HG02884 (cell line): ENCODE results near the gene GIN1.
A peak's percentile ranks its signal among the peaks of the same experiment; 100 is the strongest.
"Not testable (repeated sequence)": the region's sequence is repeated elsewhere in the genome, so short reads cannot be mapped to it uniquely, and the experiment has no call there.

Source experiments
- ATAC-seq: cut with Tn5 transposase; IDR thresholded peaks from one replicate; pipeline ENCODE4 v1.9.1; 2021; ENCODE audit warnings: mild to moderate bottlenecking, moderate library complexity; ENCODE audit not compliant: unreplicated experiment

Gene GIN1

DNA sequence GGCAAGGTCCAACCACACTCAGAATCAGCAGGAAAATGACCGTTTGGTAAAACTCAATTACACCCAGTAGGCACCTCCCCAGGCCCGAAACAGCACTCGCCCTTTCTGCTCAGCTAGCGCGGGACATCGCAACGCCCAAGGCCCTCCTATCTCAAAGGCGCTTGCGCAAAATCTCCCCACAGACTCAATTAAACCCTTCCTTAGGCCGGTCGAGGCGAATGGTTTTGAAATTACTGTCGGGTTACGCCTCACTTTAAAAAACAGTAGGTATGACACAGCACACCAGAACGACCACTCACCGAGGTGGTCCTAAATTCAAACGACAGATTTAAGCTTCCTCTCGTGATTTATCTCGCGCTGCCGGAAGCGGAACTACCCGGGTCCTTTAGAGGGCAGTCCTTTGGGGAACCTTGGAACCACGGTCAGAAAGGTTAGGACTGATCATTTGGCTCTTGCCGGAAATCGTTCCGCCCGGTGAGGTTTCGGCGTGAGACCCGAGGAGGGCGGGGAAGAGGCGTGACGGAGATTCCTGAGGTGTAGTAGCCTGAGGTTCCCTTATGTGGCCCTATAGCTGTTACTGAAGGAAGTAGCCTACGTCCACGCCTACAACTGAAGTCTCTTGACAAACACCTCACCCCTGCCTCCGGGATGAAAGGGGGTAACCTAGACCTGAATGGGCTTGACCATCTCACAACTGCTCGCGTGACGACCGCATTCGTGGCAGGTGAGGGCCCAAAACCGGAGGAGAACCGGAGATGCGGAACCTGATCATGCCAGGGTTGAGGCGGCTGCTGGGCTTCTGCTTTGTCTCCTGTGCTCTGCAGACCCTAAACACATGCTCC, at the start of gene GIN1, which contains the start of gene PPIP5K2:
TSS of gene GIN1 (minus strand) at position 374 of the 842 bp plus-strand sequence. CDS start 11,431 bp downstream, outside the sequence.
TSS of gene PPIP5K2 (plus strand) at position 537 of the 842 bp plus-strand sequence. CDS start 9,289 bp downstream, outside the sequence.
- ATAC-seq = peak; percentile 88

GRCh38 chr5:103166706-103167105, 46.8 kb upstream of the GIN1 start:
- no peak for ATAC-seq

DNA sequence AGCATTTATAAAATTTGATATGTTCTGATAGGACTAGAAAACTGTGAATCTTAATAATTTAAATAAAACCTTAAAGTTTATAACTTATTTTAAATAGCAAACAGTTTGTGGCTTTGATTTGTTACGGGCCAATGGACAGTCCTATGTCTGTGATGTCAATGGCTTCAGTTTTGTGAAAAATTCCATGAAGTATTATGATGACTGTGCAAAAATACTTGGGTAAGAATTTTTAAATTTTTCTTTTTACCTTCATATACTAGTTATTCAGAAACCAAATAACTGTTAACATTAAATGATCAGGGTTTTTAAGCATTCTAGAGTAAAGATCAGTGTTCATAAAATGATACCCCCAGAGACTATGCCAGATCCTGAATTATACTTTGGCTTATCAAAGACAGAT, 31.2 kb upstream of the GIN1 start:
- no peak for ATAC-seq

DNA sequence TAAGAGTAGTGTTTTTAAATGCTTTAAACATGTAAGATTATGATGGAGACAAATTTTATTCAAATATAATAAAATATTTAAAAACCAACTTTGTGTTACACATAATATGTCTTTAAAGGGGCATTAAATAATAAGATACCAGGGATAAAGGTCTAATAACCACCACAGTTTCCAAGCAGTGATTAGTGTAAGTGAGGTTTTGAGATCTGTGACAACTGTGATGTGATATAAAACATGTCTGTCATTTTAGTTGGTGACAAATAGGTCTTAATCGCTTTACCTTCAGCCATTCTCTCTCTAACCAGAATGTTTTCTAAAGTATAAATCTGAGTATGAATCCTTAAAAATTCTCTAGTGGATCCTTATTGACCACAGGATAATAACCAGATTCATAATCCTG, 28.3 kb upstream of the GIN1 start:
- ATAC-seq = no peak

GRCh38 chr5:103145196-103145595, 25.3 kb upstream of the GIN1 start:
- no peak for ATAC-seq

DNA sequence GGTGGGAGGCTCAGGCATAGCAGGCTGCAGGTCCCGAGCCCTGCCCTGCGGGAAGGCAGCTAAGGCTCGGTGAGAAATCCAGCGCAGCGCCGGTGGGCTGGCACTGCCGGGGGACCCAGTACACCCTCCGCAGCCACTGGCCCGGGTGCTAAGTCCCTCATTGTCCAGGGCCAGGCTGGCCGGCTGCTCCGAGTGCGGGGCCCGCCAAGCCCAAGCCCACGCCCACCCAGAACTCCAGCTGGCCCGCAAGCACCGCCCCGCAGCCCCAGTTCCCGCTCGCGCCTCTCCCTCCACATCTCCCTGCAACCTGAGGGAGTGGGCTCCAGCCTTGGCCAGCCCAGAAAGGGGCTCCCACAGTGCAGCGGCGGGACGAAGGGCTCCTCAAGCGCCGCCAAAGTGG, 22.2 kb upstream of the GIN1 start:
- not testable (repeated sequence) for ATAC-seq

DNA sequence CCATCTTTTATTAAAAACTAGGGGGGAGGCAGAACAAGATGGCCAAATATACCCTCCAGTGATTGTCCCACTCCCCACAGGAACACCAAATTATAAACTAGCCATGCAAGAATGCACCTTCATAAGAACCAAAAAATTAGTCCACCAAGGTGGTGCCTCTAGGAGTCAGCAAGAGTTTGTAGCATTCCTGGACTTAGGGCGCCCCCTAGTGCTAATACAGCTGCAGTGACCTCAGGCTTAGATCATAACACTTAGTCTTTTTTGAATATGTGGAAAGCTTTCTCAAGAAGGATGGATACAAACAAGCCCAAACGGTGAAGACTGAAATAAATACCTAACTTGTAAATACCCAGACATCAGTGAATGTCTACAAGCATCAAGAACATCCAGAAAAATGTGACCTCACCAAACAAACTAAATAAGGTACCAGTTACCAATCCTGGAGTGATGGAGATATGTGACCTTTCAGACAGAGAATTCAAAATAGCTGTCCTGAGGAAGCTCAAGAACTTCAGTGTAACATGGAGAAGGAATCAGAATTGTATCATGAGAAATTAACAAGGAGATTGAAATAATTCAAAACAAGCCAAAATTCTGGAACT, 19.4 kb upstream of the GIN1 start:
- peak; percentile 91 for ATAC-seq

DNA sequence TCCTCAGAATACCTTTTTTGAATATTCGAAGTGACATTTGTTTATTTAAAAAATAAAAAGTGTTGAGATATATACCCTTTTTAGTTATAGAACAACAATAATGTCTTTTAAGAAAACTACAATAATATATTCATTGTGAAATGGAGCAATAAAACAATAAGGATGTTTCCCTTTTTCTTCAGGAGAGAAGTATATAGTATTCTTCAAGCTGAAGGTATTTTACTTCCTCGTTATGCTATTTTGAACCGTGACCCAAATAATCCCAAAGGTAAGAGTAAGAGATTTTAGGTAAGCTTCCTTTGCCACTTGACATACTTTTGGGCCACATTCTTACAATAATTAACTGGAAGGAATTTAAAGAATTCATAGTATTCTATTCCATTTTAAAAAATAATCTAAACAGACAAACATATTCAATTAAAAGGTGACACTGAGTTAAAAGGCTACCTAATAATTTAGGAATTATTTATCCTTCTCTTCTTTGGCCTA, 18.3 kb upstream of the GIN1 start:
- no peak for ATAC-seq

GRCh38 chr5:103135461-103135860, 15.5 kb upstream of the GIN1 start:
- ATAC-seq = no peak

GRCh38 chr5:103133231-103133630, 13.3 kb upstream of the GIN1 start:
- no peak for ATAC-seq

DNA sequence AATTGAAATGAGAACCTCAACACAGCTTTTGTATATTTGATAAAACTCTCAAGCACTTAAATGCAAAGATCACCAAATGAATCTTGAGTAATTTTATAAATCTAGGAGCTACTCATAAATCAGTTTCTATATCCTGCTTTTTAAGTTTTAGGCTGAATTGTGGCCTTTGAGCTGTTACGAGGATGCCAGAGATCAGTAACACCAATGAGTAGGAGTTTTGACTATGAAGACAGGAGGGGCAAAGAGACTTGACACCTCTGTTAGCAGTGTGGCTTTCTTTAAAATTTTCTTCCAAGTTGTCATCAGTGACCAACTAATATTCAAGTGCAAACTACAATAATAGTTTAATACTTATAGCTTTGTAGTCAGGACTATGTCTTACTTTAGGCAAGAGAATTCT, 12.7 kb upstream of the GIN1 start:
- no peak for ATAC-seq

- no peak for ATAC-seq
Observed at GRCh38 chr5:103128202-103128601, 8.3 kb upstream of the GIN1 start.

DNA sequence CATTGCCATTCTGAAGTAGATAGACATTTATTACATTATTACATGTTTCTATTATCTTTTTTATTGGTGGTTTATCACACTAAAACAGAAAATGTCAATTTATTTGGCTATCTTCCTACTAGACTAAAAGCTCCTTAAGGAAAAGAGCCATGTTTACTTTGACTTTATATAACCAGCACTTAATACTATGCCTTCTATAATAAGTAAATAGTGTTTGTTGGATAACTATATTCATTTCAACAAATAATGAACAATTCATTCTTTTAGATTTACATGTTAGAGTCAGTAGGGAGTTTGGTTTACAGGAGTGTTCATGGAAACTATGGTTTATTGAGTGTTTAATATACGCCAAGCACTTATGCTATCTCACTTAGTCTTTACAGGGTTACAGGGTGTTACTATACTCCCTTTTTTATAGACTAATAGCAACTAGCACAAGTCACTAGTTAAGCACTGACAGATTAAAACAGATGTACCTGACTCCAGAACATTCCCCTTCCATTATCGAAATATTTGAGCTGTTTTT, 7.4 kb upstream of the GIN1 start:
- no peak for ATAC-seq

- ATAC-seq = no peak
Observed at GRCh38 chr5:103126557-103126956, 6.6 kb upstream of the GIN1 start.

DNA sequence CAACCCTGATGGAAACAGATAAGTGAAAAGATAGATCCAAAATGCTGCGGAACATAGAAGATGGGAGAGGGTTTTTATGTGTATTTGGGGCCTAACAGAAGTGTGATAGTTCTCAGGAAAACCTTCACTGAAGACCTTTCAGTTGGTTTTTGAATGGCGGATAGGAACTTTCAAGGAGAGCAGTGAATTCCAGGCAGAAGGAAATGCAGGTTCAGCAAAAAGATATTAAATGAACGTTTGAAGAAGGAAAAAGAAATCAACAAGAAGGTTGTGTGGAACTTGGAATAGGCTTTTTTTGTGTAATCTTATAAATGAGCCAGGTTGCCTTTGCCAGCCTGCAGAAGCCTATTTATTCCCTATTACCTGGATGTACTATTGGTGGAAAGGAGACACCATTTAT, 2.3 kb upstream of the GIN1 start:
- no peak for ATAC-seq

DNA sequence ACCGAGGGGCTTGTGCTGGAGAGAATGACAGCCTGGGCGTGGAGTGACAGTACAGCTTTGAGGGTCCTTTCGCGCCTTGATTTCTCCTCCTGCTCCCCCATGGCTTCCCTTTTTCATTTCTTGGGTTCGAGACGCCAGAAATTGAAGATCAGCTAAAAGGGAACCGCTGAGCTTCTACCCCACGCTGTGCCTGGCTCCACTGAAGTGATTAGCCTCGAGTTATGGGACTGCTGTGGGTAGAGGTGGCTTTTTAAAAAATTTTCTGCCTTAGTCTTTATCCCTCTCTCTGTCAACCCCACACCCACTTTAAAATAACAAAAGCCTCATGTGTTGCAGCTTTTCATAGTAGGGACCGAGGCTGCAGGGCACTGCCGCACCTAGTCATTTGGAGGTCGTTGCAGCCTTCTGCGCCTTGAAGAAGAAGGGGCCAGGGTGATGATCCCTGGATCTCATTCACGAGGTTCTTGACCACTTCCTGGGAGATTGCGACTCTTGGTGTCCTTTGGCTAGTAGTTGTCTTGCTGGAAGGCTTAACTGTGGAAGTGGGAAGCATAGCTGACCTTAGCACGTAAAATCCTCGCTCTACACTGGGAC, 766 bp upstream of the GIN1 start:
- ATAC-seq = no peak

DNA sequence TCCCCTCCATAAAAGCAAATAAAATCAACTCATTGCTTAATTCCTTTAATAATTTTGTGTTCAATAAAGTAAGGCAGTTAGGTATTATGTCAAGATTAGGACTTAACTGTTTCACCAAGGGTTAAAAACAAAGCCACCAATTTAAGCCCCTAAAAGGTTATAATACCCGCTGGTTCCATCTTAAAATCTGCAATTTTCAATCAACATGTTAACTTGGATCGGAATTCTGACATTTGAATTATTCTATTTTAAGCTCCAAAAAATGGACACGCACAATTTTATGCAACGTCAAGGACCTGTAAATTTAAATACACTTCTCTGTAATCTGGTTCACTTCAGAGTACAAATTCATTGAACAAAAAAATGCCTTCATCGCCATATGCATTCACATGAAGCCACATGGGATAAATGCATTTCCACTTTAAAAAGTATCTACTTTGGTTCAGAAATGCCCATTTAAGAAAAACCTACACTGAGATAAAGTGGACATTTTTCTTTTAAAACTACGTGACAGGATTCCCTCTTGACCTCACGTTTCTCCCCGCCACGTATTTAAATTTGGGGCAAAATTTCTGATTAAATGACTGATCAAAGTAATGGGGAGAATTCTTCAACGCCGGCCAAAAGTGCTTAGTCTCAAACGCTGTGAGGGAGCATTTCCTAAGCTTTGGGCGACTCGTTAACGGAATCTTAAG, 721 bp downstream of the GIN1 start:
- ATAC-seq = no peak

DNA sequence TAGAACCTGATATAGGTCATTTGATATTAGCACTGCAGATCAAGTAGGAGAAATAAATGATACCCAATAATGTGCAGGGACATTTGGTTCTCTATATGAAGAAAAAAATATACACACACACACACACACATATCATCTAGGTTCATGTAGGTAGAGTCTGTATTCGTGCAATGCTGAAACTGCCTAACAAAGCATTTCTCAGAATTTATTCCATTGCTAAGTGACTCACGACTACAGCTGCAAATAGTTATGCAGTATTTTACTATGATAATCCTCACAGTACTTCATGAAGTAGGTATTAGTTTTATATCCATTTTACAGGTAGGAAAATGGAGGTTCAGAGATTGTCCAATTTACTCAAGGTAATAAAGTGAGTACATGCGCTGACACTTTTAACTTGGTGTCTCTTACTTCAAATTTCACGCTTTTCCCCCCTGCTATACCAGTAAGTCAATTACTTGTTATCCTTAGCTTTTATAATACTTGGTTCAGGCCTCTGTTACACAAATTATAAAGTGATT, 2.4 kb downstream of the GIN1 start:
- no peak for ATAC-seq

DNA sequence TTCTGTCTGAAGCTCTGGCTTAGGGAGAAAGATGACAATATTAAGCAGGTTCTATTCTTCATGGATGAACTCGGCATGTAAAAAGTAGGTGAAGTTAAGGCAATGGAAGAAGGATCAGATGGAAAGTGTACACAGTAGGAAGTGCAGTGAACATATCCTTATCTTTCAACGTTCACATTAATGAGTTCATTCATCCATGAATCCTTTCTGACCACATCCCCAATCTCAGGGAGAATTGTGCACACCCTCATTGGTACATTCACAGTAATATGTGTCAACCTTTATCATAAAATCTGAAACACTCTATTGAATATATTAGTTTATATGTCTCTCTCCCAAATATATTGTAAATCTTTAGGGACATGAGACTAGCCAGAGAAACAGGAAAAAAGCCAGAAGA, 5.5 kb downstream of the GIN1 start:
- ATAC-seq = no peak

DNA sequence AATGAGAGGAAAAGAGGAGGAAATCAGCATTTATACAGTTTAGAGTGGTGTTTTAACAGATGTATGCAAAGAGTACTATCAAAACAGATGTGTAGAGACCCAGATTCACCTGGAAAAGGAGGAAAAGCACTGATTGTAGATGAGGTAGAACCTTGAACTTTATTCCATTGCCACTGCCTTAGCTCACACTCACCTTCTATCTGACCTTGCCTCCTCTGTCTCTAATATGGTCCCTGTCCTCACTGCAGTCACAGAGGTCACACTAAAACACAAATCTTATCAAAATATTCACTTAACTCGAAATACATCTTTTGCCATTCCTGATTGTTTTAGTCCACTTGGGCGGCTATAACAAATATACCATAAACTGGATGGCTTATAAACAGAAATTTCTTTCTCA, 7.0 kb downstream of the GIN1 start:
- ATAC-seq = no peak

GRCh38 chr5:103111468-103111867, 8.5 kb downstream of the GIN1 start:
- no peak for ATAC-seq
